ENCODE measurements around the gene ABCA3. TPM values are rescaled to one million over a fixed set of nuclear protein-coding genes. Genes with fewer than 3 reads are reported as not detected.
A peak's percentile ranks its signal among the peaks of the same experiment; 100 is the strongest.

ABCA3 gene
- total and polyA plus RNA-seq, 4 donors: 197 to 607 (median 411) TPM

DNA sequence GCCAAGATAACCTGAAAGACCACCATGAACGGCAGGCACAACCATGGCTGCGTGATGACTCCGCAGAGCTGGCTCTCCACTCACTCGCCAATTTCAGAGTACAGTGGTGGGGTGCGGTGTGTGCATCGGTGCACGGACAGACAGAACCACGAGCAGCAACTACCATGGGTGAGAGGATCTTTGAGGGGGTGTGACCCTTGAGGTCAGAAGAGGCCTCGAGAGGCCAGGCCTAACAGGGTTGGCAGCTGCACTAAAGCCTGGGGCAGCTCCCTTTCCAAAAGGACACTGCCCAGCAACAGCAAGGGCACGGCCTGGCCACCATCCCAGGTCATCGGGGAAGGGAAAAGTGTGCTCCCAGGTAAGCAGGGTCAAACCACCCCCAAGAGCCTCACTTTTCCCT is 87.2 kb downstream of the ABCA3 start:
- Histone ChIP-seq H3K4me1 (ENCODE audit: control insufficient read depth in 5 of 5, insufficient read depth in 5 of 5, low read length in 5 of 5) (peaks cover 0 to 18% (median 5%) of the 10 kb centered on the region in 5 donors), H3K9ac (ENCODE audit: insufficient read depth in 1 of 2, low read length in 2 of 2) (no peak overlapping the region), H3K27ac (ENCODE audit: low read depth in 1 of 2, low read length in 1 of 2) (no peak overlapping the region), H3K9me3 (ENCODE audit: control insufficient read depth in 4 of 4, insufficient read depth in 3 of 4, low read length in 3 of 4) (no peaks in the 10 kb centered on the region), H3K4me3 (no peak overlapping the region), H3K36me3 (ENCODE audit: control insufficient read depth in 4 of 4, insufficient read depth in 4 of 4, low read length in 4 of 4) (peaks cover 21 to 37% (median 29%) of the 10 kb centered on the region in 4 donors), H3K27me3 (ENCODE audit: control insufficient read depth in 3 of 3, insufficient read depth in 3 of 3, low read length in 2 of 3) (no peaks in the 10 kb centered on the region)
- ATAC-seq (ENCODE audit: insufficient read depth, low FRiP score) (no peak), DNase-seq (no peak)
- 92 to 94% methylated on average over 11 of the region's 11 CpGs for WGBS, 2 donors
- TF ChIP-seq, protein P1, sequence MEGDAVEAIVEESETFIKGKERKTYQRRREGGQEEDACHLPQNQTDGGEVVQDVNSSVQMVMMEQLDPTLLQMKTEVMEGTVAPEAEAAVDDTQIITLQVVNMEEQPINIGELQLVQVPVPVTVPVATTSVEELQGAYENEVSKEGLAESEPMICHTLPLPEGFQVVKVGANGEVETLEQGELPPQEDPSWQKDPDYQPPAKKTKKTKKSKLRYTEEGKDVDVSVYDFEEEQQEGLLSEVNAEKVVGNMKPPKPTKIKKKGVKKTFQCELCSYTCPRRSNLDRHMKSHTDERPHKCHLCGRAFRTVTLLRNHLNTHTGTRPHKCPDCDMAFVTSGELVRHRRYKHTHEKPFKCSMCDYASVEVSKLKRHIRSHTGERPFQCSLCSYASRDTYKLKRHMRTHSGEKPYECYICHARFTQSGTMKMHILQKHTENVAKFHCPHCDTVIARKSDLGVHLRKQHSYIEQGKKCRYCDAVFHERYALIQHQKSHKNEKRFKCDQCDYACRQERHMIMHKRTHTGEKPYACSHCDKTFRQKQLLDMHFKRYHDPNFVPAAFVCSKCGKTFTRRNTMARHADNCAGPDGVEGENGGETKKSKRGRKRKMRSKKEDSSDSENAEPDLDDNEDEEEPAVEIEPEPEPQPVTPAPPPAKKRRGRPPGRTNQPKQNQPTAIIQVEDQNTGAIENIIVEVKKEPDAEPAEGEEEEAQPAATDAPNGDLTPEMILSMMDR (IDR thresholded peaks at IDR 0.05; ENCODE audit: control extremely low read depth, extremely low read depth): no peak

DNA sequence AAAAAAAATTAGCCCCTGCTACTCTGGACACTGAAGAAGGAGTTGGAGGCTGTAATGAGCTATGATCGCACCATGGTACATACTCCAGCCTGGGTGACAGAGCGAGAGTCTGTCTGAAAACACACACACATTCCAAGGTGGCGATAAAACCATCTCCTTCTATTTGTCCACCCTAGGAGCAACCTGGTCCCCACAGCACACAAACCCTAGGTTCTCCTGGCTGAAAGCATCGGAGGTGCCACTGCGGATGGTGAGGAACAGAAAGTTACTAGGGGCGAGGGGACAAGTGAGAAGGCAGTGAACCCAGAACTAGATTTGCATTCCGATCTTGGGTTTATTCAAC is 87.8 kb downstream of the ABCA3 start:
- ATAC-seq (ENCODE audit: insufficient read depth, low FRiP score) (no peak), DNase-seq (no peak)
- H3K9ac ChIP-seq (ENCODE audit: insufficient read depth in 1 of 2, low read length in 2 of 2): peak overlapping the region in 1 of 2 donors; percentile 23
- TF ChIP-seq, protein P1 (IDR thresholded peaks at IDR 0.05; ENCODE audit: control extremely low read depth, extremely low read depth): no peak
- peaks cover 0 to 18% (median 5%) of the 10 kb centered on the region in 5 donors for H3K4me1 ChIP-seq (ENCODE audit: control insufficient read depth in 5 of 5, insufficient read depth in 5 of 5, low read length in 5 of 5)
- WGBS, 2 donors: 96 to 97% methylated on average over 7 of the region's 7 CpGs
- no peak overlapping the region for H3K27ac ChIP-seq (ENCODE audit: low read depth in 1 of 2, low read length in 1 of 2)
- peaks cover 18 to 34% (median 27%) of the 10 kb centered on the region in 4 donors for H3K36me3 ChIP-seq (ENCODE audit: control insufficient read depth in 4 of 4, insufficient read depth in 4 of 4, low read length in 4 of 4)
- H3K9me3 ChIP-seq (ENCODE audit: control insufficient read depth in 4 of 4, insufficient read depth in 3 of 4, low read length in 3 of 4): no peaks in the 10 kb centered on the region
- H3K27me3 ChIP-seq (ENCODE audit: control insufficient read depth in 3 of 3, insufficient read depth in 3 of 3, low read length in 2 of 3): no peaks in the 10 kb centered on the region
- no peak overlapping the region for H3K4me3 ChIP-seq

DNA sequence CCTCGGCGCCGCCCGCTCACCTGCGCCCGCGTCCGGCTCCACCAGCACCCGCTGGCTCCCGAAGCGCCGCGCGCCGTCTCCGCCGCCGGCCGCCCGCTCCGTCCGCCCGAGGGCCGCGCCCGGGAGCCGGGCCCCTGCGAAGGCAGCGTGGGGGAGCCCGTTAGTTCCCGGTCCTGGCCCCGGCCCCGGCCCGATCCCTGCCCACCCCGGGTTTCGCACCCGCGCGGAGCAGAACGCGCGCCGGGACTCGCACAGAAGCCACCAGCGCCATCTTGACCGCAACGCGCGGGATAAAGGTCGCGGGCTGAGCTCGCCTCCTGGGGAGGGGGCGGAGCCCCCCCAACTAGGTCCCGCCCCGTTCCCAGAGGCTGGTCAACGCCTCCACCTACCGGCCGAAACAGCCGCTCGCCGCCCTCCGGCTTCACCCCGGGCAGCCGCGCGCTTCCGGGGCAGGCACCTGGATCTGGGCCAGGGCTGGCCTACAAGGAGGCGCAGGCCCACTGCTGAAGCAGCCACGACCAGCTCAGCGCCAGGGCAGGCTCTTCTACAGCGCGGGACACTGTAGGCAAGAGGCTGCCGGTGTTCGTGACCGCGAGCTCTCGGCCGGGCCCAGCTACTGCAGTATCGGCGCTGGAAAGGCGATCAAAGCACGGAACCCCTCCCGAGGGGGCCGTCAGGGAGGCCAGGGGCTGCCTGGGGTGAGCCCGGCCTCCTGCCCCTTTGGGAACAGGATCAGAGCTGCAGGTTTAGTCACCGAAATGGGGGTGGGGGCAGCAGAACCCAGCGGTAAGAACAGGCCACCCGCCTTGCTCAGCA is 89.0 kb downstream of the ABCA3 start, which contains the start of gene ECI1:
Gene ECI1 (minus strand): TSS at position 292 of the 816 bp plus-strand sequence. CDS start 21 bp downstream, at position 271.
- WGBS, 2 donors: 2% methylated on average over 83 to 88 of the region's 88 CpGs
- H3K36me3 ChIP-seq (ENCODE audit: control insufficient read depth in 4 of 4, insufficient read depth in 4 of 4, low read length in 4 of 4): peaks cover 15 to 25% (median 20%) of the 10 kb centered on the region in 4 donors

More for the DNA sequence above, 89.0 kb downstream of the ABCA3 start, which contains the start of gene ECI1:
- Histone ChIP-seq H3K4me1 (ENCODE audit: control insufficient read depth in 5 of 5, insufficient read depth in 5 of 5, low read length in 5 of 5) (peaks cover 0 to 18% (median 5%) of the 10 kb centered on the region in 5 donors), H3K27ac (ENCODE audit: low read depth in 1 of 2, low read length in 1 of 2) (peak within 1 kb of the TSS; percentile 87 to 96), H3K27me3 (ENCODE audit: control insufficient read depth in 3 of 3, insufficient read depth in 3 of 3, low read length in 2 of 3) (no peaks in the 10 kb centered on the region), H3K9me3 (ENCODE audit: control insufficient read depth in 4 of 4, insufficient read depth in 3 of 4, low read length in 3 of 4) (no peaks in the 10 kb centered on the region), H3K9ac (ENCODE audit: insufficient read depth in 1 of 2, low read length in 2 of 2) (peak within 1 kb of the TSS; percentile 37 to 58), H3K4me3 (peak within 1 kb of the TSS; percentile 71)
- peak; percentile 95 to 98 (median 97) for DNase-seq
- ATAC-seq (ENCODE audit: insufficient read depth, low FRiP score): peak; percentile 98
- TF ChIP-seq, protein P1 (IDR thresholded peaks at IDR 0.05; ENCODE audit: control extremely low read depth, extremely low read depth): peak; percentile 78

Data from lung (tissue), 12 donors.